Measurements from ENCODE around the gene SMYD5. TPM values are rescaled to one million over a fixed set of nuclear protein-coding genes. Genes with fewer than 3 reads are reported as not detected.

The SMYD5 gene
- total RNA-seq, 1 donor from 2014 or later = 36.3 TPM

Other genes with a start within 250 kb of the SMYD5 start
- 28.6 TPM for gene SFXN5, start 142.5 kb upstream of the SMYD5 start, total RNA-seq
- 26.1 TPM for gene RAB11FIP5, start 101.3 kb upstream of the SMYD5 start, total RNA-seq
- not detected for gene NOTO, start 11.7 kb upstream of the SMYD5 start, total RNA-seq
- 19.1 TPM for gene PRADC1, start 19.0 kb downstream of the SMYD5 start, total RNA-seq
- 237 TPM for gene CCT7, start 20.1 kb downstream of the SMYD5 start, total RNA-seq
- gene FBXO41, start 70.2 kb downstream of the SMYD5 start, total RNA-seq = 6.6 TPM
- not detected for gene EGR4, start 79.3 kb downstream of the SMYD5 start, total RNA-seq
- 36.3 TPM for gene ALMS1, start 171.6 kb downstream of the SMYD5 start, total RNA-seq